Measurements from ENCODE around the gene EDEM3. TPM values are rescaled to one million over a fixed set of nuclear protein-coding genes. Genes with fewer than 3 reads are reported as not detected.

EDEM3 gene
- total RNA-seq, 1 donor from 2014 or later = 45.5 TPM

GRCh38 chr1:184775885-184776284 is 21.2 kb upstream of the EDEM3 start:
- ATAC-seq = no peak
- TF ChIP-seq CTCF (IDR thresholded peaks at IDR 0.05) = no peak
- H3K4me3 ChIP-seq = no peak overlapping the region
- DNase-seq = no peak
- no peak overlapping the region for H3K27ac ChIP-seq
- no peaks in the 10 kb centered on the region for H3K9me3 ChIP-seq
- no peaks in the 10 kb centered on the region for H3K36me3 ChIP-seq
- intact Hi-C loops (cut with DNase I) = no loop called here
- no peaks in the 10 kb centered on the region for H3K4me1 ChIP-seq
- H3K27me3 ChIP-seq (ENCODE audit: low read depth) = no peaks in the 10 kb centered on the region

GRCh38 chr1:184775329-184775728 is 20.7 kb upstream of the EDEM3 start:
- no peaks in the 10 kb centered on the region for H3K9me3 ChIP-seq
- no peak for TF ChIP-seq CTCF (IDR thresholded peaks at IDR 0.05)
- no peak overlapping the region for H3K4me3 ChIP-seq
- no peaks in the 10 kb centered on the region for H3K4me1 ChIP-seq
- DNase-seq = no peak
- no peaks in the 10 kb centered on the region for H3K36me3 ChIP-seq
- intact Hi-C loops (cut with DNase I) = no loop called here
- no peak for ATAC-seq
- no peaks in the 10 kb centered on the region for H3K27me3 ChIP-seq (ENCODE audit: low read depth)
- H3K27ac ChIP-seq = no peak overlapping the region

DNA sequence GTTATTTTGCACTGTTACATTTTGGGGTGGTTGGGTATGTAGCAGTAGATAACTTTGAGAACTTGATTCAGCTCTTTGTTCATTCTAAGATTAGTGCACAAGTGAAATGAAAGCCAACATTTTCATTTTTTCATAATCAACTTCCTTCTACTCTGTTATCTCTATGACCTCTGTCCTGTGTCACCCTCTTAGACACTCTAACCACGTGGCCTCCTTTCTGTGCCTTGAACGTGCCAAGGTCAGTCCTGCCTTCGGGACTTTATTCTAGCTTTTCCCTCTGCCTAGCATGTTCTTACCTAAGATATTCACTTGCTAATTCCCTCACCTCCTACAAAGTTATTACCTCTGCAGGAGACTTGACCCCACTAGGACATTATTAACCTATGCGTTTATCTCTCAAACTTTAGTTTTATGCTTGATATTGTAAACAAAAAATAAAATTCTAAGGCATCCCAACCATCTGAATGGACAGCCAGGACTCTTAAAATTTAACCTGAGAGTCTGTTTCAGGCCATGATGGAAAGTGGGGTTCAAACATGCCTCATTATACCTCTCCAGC is 19.2 kb upstream of the EDEM3 start:
- no peaks in the 10 kb centered on the region for H3K36me3 ChIP-seq
- intact Hi-C loops (cut with DNase I) = no loop called here
- no peaks in the 10 kb centered on the region for H3K27me3 ChIP-seq (ENCODE audit: low read depth)
- TF ChIP-seq CTCF (IDR thresholded peaks at IDR 0.05) = no peak
- H3K9me3 ChIP-seq = no peaks in the 10 kb centered on the region
- ATAC-seq = no peak
- H3K4me1 ChIP-seq = no peaks in the 10 kb centered on the region
- DNase-seq = no peak
- no peak overlapping the region for H3K4me3 ChIP-seq
- H3K27ac ChIP-seq = no peak overlapping the region

DNA sequence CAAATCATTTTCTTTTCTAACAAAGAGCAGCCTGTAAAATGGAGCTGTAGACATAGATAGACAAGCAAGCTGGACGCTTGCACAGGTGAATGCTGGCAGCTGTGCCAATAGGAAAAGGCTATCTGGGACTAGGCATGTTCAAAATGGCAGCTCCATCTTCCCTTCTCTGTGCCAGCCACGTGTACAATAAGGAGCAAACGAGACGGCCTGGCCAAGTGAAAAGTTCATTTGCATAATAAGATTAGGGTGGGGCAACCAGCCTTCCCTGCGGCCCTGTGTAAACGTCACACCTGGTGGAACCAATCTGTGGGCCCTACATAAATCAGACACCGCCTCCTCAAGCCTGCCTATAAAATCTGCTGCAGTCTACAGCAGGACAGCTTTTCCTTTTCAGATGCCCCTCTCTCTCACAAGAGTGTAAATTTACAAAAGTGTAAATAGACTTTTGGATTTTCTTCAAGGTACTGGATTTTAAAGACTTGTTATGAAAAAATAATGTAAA is 16.6 kb upstream of the EDEM3 start:
- no peak for TF ChIP-seq CTCF (IDR thresholded peaks at IDR 0.05)
- no peaks in the 10 kb centered on the region for H3K27me3 ChIP-seq (ENCODE audit: low read depth)
- ATAC-seq (no peak), DNase-seq (no peak)
- no peak overlapping the region for H3K27ac ChIP-seq
- no peaks in the 10 kb centered on the region for H3K9me3 ChIP-seq
- H3K36me3 ChIP-seq = no peaks in the 10 kb centered on the region
- intact Hi-C loops (cut with DNase I) = no loop called here
- H3K4me1 ChIP-seq = no peaks in the 10 kb centered on the region
- H3K4me3 ChIP-seq = no peak overlapping the region

GRCh38 chr1:184770181-184770979 is 15.7 kb upstream of the EDEM3 start:
- ATAC-seq (no peak), DNase-seq (no peak)
- no peak for TF ChIP-seq CTCF (IDR thresholded peaks at IDR 0.05)
- H3K36me3 ChIP-seq = no peaks in the 10 kb centered on the region
- intact Hi-C loops (cut with DNase I) = no loop called here
- no peaks in the 10 kb centered on the region for H3K27me3 ChIP-seq (ENCODE audit: low read depth)
- no peaks in the 10 kb centered on the region for H3K9me3 ChIP-seq
- no peak overlapping the region for H3K27ac ChIP-seq
- no peaks in the 10 kb centered on the region for H3K4me1 ChIP-seq
- no peak overlapping the region for H3K4me3 ChIP-seq

Measured in lower lobe of right lung (tissue), 2 donors.